ENCODE measurements around the gene IER5. TPM values are rescaled to one million over a fixed set of nuclear protein-coding genes. Genes with fewer than 3 reads are reported as not detected.

The IER5 gene
- total RNA-seq, 4 donors from 2014 or later: 21.6 to 40.6 (median 26.5) TPM

GRCh38 chr1:181136738-181137122 lies 48.2 kb downstream of the IER5 start:
- H3K9me3 ChIP-seq: no peaks in the 10 kb centered on the region
- TF ChIP-seq POLR2A (IDR thresholded peaks at IDR 0.05): no peak
- TF ChIP-seq, protein P1, sequence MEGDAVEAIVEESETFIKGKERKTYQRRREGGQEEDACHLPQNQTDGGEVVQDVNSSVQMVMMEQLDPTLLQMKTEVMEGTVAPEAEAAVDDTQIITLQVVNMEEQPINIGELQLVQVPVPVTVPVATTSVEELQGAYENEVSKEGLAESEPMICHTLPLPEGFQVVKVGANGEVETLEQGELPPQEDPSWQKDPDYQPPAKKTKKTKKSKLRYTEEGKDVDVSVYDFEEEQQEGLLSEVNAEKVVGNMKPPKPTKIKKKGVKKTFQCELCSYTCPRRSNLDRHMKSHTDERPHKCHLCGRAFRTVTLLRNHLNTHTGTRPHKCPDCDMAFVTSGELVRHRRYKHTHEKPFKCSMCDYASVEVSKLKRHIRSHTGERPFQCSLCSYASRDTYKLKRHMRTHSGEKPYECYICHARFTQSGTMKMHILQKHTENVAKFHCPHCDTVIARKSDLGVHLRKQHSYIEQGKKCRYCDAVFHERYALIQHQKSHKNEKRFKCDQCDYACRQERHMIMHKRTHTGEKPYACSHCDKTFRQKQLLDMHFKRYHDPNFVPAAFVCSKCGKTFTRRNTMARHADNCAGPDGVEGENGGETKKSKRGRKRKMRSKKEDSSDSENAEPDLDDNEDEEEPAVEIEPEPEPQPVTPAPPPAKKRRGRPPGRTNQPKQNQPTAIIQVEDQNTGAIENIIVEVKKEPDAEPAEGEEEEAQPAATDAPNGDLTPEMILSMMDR (IDR thresholded peaks at IDR 0.05): no peak
- H3K27me3 ChIP-seq: no peaks in the 10 kb centered on the region
- H3K4me1 ChIP-seq: peaks cover 30 to 63% (median 35%) of the 10 kb centered on the region in 3 donors
- intact Hi-C loops (cut with DNase I): no loop called here
- peak overlapping the region in 1 of 4 donors; percentile 75 for H3K27ac ChIP-seq
- 93 to 96% methylated on average over 7 to 8 of the region's 8 CpGs for WGBS, 2 donors
- no peak overlapping the region for H3K4me3 ChIP-seq
- no peaks in the 10 kb centered on the region for H3K36me3 ChIP-seq
- no peak for DNase-seq

DNA sequence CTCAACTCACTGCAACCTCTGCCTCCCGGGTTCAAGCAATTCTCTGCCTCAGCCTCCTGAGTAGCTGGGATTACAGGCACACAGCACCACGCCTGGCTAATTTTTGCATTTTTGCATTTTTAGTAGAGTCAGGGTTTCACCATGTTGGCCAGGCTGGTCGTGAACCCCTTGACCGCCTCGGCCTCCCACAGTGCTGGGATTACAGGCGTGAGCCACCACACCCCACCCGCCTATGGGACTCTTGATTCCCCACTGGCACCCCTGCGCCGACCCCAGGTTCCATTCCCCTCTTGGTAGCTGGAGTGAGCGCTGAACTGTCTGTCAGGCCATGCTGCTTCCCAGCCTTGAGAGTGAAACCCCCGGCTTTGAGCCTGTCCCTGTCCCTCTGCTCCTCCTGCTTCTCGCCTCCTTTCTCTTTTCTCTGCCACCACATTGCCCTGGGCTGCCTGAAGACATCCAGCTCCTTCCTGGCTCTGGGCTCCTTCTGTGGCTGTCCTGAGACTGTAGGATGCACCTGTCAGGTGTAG lies 48.8 kb downstream of the IER5 start:
- TF ChIP-seq POLR2A (IDR thresholded peaks at IDR 0.05): no peak
- TF ChIP-seq, protein P1 (IDR thresholded peaks at IDR 0.05): no peak
- Histone ChIP-seq H3K9me3 (no peaks in the 10 kb centered on the region), H3K4me3 (no peak overlapping the region), H3K27me3 (no peaks in the 10 kb centered on the region), H3K27ac (no peak overlapping the region), H3K4me1 (peaks cover 36 to 69% (median 41%) of the 10 kb centered on the region in 3 donors), H3K36me3 (no peaks in the 10 kb centered on the region)
- 94 to 95% methylated on average over 7 to 12 of the region's 12 CpGs for WGBS, 2 donors
- intact Hi-C loops (cut with DNase I): no loop called here
- DNase-seq: no peak

DNA sequence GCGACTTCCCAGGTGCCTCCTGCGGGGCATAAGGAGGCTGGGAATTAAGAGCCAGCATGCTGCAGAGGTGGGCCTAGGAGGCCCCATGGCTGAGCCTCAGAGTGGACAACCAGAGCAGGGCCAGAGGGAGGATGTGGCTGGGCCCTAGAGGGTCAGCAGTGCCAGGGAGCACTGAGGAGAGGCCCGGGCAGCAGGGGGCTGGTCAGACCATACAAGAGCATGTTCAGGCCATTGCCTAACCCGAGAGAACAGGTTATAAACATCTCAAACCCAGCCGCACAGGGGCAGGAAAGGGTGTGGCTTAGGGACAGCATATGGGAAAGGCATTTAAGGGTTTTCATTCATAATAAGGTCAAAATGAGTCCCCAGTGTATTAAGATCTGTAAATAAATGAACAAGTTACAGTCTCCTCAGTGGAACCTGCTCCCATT lies 51.1 kb downstream of the IER5 start:
- no peak for DNase-seq
- no peak overlapping the region for H3K4me3 ChIP-seq
- WGBS, 2 donors: 32% methylated on average over 4 to 5 of the region's 5 CpGs
- H3K27ac ChIP-seq: peak overlapping the region; percentile 20 to 52 (median 32)
- intact Hi-C loops (cut with DNase I): loop anchor here (5.0 kb wide), 2 partner anchors 52 to 102 kb away; partner anchors contain the start of gene IER5
- H3K9me3 ChIP-seq: no peaks in the 10 kb centered on the region
- no peaks in the 10 kb centered on the region for H3K36me3 ChIP-seq
- no peaks in the 10 kb centered on the region for H3K27me3 ChIP-seq
- peaks cover 36 to 63% (median 38%) of the 10 kb centered on the region in 3 donors for H3K4me1 ChIP-seq
- no peak for TF ChIP-seq POLR2A (IDR thresholded peaks at IDR 0.05)
- TF ChIP-seq, protein P1 (IDR thresholded peaks at IDR 0.05): no peak

GRCh38 chr1:181140398-181140797 lies 51.9 kb downstream of the IER5 start:
- H3K36me3 ChIP-seq: no peaks in the 10 kb centered on the region
- H3K4me3 ChIP-seq: no peak overlapping the region
- no peak for TF ChIP-seq POLR2A (IDR thresholded peaks at IDR 0.05)
- TF ChIP-seq, protein P1 (IDR thresholded peaks at IDR 0.05): no peak
- intact Hi-C loops (cut with DNase I): loop anchor here (5.0 kb wide), 2 partner anchors 53 to 103 kb away; partner anchors contain the start of gene IER5
- peaks cover 29 to 56% (median 30%) of the 10 kb centered on the region in 3 donors for H3K4me1 ChIP-seq
- H3K27me3 ChIP-seq: no peaks in the 10 kb centered on the region
- WGBS, 2 donors: 63 to 73% methylated on average over 4 of the region's 4 CpGs
- DNase-seq: no peak
- H3K9me3 ChIP-seq: no peaks in the 10 kb centered on the region
- peak overlapping the region in 3 of 4 donors; percentile 31 to 52 (median 34) for H3K27ac ChIP-seq

DNA sequence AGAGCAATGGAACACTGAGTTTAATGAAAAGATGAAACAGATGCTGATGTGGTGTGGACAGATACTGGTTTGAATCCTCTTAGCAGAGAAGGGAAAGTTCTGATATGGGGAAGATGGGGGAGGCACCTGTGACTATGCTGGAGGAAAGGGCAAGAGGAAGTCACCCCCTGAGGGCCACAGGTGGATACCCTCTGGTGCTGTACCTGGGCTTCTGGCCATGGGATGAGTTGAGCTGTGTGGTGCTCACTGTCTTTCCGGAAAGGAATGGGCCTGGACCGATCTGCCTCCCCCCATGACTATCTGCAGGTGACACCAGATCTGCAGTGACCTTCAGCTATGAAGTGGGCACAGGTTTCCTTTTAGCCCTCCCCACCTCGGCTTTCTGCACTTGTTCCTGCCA lies 52.4 kb downstream of the IER5 start:
- peaks cover 25 to 51% (median 25%) of the 10 kb centered on the region in 3 donors for H3K4me1 ChIP-seq
- intact Hi-C loops (cut with DNase I): loop anchor here (5.0 kb wide), 2 partner anchors 54 to 104 kb away; partner anchors contain the start of gene IER5
- no peak overlapping the region for H3K4me3 ChIP-seq
- H3K36me3 ChIP-seq: no peaks in the 10 kb centered on the region
- H3K27me3 ChIP-seq: no peaks in the 10 kb centered on the region
- no peak for DNase-seq
- WGBS, 2 donors: 81 to 92% methylated on average over 3 of the region's 3 CpGs
- peak overlapping the region in 2 of 4 donors; percentile 31 to 52 for H3K27ac ChIP-seq
- no peaks in the 10 kb centered on the region for H3K9me3 ChIP-seq
- TF ChIP-seq POLR2A (IDR thresholded peaks at IDR 0.05): no peak
- TF ChIP-seq, protein P1 (IDR thresholded peaks at IDR 0.05): no peak
